ENCODE measurements around the gene TRNAU1AP.

The TRNAU1AP gene

GRCh38 chr1:28601696-28602095 lies 48.8 kb downstream of the TRNAU1AP start:
- TF ChIP-seq CTCF (IDR thresholded peaks at IDR 0.05; ENCODE audit: low read depth, low read length), result no peak
- Histone ChIP-seq H3K9me3 (no peaks in the 10 kb centered on the region), H3K4me3 (ENCODE audit: low read depth, low read length) (no peak overlapping the region), H3K27me3 (no peaks in the 10 kb centered on the region), H3K36me3 (no peaks in the 10 kb centered on the region; the same call in 1 of the 2 replicates), H3K4me1 (no peaks in the 10 kb centered on the region)
- DNase-seq, result no peak

- no peaks in the 10 kb centered on the region for H3K27me3 ChIP-seq
- no peaks in the 10 kb centered on the region for H3K4me1 ChIP-seq
- no peaks in the 10 kb centered on the region; the same call in 1 of the 2 replicates for H3K36me3 ChIP-seq
- no peak overlapping the region for H3K4me3 ChIP-seq (ENCODE audit: low read depth, low read length)
- DNase-seq, result peak; percentile 69
- peak; percentile 63 for TF ChIP-seq CTCF (IDR thresholded peaks at IDR 0.05; ENCODE audit: low read depth, low read length)
- no peaks in the 10 kb centered on the region for H3K9me3 ChIP-seq
These were observed 49.9 kb downstream of the TRNAU1AP start for GRCh38 chr1:28602536-28603439.

- Histone ChIP-seq H3K4me3 (ENCODE audit: low read depth, low read length) (no peak overlapping the region), H3K36me3 (no peaks in the 10 kb centered on the region; the same call in 1 of the 2 replicates), H3K4me1 (no peaks in the 10 kb centered on the region), H3K9me3 (no peaks in the 10 kb centered on the region), H3K27me3 (no peaks in the 10 kb centered on the region)
- TF ChIP-seq CTCF (IDR thresholded peaks at IDR 0.05; ENCODE audit: low read depth, low read length), result no peak
- DNase-seq, result no peak
These were observed 51.5 kb downstream of the TRNAU1AP start for GRCh38 chr1:28604411-28604810.

GRCh38 chr1:28604962-28605361 lies 52.1 kb downstream of the TRNAU1AP start:
- Histone ChIP-seq H3K36me3 (no peaks in the 10 kb centered on the region; the same call in 1 of the 2 replicates), H3K9me3 (no peaks in the 10 kb centered on the region), H3K4me3 (ENCODE audit: low read depth, low read length) (no peak overlapping the region), H3K27me3 (no peaks in the 10 kb centered on the region), H3K4me1 (no peaks in the 10 kb centered on the region)
- no peak for DNase-seq
- TF ChIP-seq CTCF (IDR thresholded peaks at IDR 0.05; ENCODE audit: low read depth, low read length), result no peak

GRCh38 chr1:28606771-28607170 lies 53.9 kb downstream of the TRNAU1AP start:
- no peak overlapping the region for H3K4me3 ChIP-seq (ENCODE audit: low read depth, low read length)
- no peaks in the 10 kb centered on the region for H3K27me3 ChIP-seq
- TF ChIP-seq CTCF (IDR thresholded peaks at IDR 0.05; ENCODE audit: low read depth, low read length), result no peak
- no peaks in the 10 kb centered on the region for H3K4me1 ChIP-seq
- no peak for DNase-seq
- no peaks in the 10 kb centered on the region; the same call in 1 of the 2 replicates for H3K36me3 ChIP-seq
- H3K9me3 ChIP-seq, result no peaks in the 10 kb centered on the region

- H3K27me3 ChIP-seq, result no peaks in the 10 kb centered on the region
- no peaks in the 10 kb centered on the region for H3K9me3 ChIP-seq
- TF ChIP-seq CTCF (IDR thresholded peaks at IDR 0.05; ENCODE audit: low read depth, low read length), result no peak
- H3K36me3 ChIP-seq, result no peaks in the 10 kb centered on the region
- no peaks in the 10 kb centered on the region for H3K4me1 ChIP-seq
- H3K4me3 ChIP-seq (ENCODE audit: low read depth, low read length), result no peak overlapping the region
- DNase-seq, result no peak
These were observed 60.3 kb downstream of the TRNAU1AP start for GRCh38 chr1:28613175-28613574.

Measured in BE2C (cell line).